Kidney glomerular epithelial cell (primary cell): ENCODE data around the gene MAP2K6.

Experiments
- DNase-seq: peaks from one replicate; lab custom pipeline; 2025; lab: John Stamatoyannopoulos, UW

MAP2K6 gene

GRCh38 chr17:69414408-69415274 lies at the start of gene MAP2K6:
Gene MAP2K6 (plus strand): TSS chr17:69414697. CDS start chr17:69414985, 288 bp downstream.
- peak; percentile 36 for DNase-seq

- no peak for DNase-seq
Measured at GRCh38 chr17:69367298-69367697, 47.2 kb upstream of the MAP2K6 start.

DNA sequence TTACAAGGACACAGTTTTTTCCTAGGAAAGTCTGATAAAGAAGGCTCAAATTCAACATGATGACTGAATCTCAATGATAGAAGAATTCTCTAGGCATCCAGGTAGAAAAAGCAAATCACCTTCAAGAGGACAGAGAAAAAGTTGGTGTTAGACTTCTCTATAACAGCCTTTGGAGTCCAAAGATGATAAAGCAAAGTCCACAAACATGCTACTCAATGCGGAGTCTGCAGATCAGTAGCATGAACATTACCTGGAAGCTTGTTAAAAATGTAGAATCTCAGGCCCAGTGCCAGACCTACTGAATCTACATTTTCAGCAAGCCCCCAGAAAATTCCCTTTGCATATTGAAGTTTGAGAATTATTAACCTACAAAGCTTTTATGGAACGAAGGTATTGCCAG lies 41.4 kb upstream of the MAP2K6 start:
- DNase-seq = no peak

GRCh38 chr17:69375229-69375628 lies 39.3 kb upstream of the MAP2K6 start:
- no peak for DNase-seq

GRCh38 chr17:69388822-69389442 lies 25.6 kb upstream of the MAP2K6 start:
- no peak for DNase-seq

DNA sequence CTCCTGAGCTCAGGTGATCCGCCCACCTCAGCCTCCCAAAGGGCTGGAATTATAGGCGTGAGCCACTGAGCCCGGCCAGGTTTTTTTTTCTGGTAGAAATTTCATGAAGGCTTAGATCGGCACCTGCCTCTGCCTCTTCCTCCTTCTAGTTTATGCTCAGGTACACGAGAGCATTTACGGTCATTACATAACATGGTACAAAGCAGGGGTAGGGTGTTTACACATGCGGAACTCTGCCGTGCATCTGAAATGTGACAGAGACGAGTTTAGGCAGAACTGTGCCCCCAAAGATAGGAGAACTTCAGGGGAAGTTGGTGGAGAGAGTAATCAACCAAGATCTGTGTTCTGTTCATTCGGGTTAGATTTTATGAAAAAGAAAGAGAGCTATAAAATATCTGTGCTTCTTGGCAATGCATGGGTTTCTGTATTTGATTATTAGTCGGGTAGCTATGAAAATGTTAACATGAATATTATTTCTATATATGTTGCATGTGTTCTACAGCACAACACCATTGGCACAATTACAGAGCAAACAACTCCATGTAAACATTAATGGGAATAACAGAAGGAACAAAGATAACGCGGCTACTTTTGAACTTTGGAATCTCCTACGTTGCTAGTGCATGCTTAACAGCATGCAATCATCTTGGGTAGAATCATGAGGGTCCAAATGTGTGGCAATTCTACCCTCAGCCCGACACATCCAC lies 23.5 kb upstream of the MAP2K6 start:
- no peak for DNase-seq

DNA sequence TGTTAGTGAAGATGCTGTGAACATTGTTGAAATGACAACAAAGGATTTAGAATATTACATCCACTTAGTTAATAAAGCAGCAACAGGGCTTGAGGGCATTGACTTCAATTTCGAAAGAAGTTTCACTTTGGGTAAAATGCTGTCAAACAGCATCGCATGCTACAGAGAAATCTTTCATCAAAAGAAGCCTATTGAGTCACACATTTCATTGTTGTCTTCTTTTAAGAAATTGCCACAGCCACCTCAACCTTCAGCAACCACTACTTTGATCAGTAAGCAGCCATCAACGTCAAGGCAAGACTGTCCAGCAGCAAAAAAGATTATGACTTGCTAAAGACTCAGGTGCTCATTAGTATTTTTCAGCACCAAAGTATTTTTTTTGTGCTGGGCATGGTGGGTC lies 13.2 kb upstream of the MAP2K6 start:
- no peak for DNase-seq

GRCh38 chr17:69402052-69402451 lies 12.4 kb upstream of the MAP2K6 start:
- DNase-seq = no peak

GRCh38 chr17:69404399-69404798 lies 10.1 kb upstream of the MAP2K6 start:
- no peak for DNase-seq

DNA sequence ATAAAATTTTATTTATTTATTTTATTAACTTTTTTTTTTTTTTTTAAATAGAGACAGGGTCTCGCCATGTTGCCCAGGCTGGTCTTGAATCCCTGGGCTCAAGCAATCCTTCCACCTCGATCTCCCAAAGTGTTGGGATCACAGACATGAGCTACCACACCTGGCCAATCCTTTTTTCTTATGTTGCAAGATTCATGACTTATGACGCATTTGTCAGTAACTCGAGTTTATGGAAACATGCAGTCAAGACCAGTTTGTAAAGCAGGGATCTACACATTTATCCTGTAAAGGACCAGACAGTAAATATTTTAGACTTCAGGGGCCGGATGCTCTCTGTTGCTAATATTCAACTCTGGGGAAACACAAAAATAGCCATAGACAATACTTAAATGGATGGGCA lies 9.4 kb upstream of the MAP2K6 start:
- no peak for DNase-seq

DNA sequence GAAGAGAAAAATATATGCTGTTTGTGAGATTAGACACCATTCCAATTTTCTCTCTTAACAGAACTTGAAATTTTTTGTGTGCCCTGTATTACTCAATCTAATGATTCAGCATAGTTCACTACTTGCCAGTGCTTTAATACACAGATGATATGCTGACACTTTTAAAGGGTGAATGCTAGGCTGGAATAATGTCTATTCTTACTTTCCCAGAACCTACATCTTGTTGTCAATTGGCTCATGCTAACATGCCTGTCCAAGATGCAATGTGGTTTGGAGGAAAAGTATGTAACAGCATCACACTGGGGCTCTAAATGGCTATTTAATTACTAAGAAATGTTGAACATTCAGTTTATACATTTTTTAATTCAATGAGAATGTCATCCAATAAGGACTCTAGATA lies 7.6 kb upstream of the MAP2K6 start:
- no peak for DNase-seq

GRCh38 chr17:69407759-69408158 lies 6.7 kb upstream of the MAP2K6 start:
- no peak for DNase-seq

- no peak for DNase-seq
Measured at GRCh38 chr17:69410671-69411070, 3.8 kb upstream of the MAP2K6 start.

GRCh38 chr17:69411766-69412165 lies 2.7 kb upstream of the MAP2K6 start:
- no peak for DNase-seq

DNA sequence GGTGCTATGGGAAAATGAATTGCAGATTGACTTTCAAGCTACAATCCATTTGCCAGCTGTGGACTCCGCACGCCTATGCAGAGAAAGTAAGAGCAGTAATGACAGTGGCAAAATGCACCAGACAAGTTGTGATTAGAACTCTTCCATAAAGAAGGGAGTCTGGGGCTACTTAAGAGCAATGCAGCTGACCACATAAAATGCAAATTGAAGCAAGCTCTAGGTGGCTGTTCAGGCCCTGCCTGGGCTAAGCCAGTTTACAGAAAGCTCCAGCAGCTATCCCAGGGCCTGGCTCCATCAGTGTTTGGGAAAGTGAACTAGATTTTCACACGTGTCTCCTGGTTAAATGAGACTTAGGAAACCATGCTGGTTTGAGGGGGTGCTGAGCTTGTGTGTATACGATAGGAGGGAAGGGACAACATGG lies 2.2 kb upstream of the MAP2K6 start:
- DNase-seq = no peak

- DNase-seq = no peak
Measured at GRCh38 chr17:69415431-69415830, 934 bp downstream of the MAP2K6 start.

DNA sequence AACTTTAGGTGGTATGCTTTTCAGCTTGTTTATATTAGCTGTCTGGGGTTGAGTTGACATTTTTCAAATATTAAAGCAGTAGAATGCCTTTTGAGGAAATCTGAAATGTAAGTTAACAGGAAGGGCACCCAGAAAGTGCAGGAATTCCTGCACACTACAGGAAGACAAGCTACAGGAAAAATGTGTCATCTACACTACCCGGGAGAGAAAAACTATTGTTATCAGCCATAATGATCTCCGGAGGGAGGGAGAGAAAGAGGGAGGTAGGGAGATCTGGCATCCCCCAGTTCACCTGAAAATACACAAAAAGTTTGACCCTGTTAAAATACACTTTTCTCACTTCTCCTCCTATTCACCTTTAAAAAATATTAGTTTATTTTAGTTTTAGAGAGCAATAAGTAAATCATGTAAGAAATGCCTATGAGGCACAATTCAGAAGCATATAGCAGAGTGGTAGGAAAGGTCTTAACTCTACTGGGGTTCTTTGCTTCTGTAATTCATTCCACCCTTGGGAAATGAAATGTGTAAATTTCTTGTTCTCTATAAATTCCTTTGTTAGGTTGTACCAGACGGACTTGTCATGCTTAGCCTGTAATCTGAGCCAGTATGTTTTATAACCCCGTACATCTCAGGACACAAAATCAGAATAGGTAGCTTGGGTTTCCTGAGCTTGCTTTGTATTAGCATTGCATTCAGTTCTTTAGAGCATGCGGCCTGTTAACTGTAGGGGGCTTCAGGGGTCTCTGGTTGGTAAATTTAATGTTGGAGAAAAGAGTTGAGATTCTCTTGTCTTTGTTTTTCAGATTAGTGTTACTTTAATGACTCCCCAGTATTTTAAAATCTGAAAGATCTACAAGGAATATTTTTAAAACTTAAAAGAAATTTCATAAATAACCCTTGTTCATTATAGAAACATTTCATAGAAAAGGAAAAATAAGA lies 3.3 kb downstream of the MAP2K6 start:
- DNase-seq = no peak

GRCh38 chr17:69418535-69418934 lies 4.0 kb downstream of the MAP2K6 start:
- no peak for DNase-seq

DNA sequence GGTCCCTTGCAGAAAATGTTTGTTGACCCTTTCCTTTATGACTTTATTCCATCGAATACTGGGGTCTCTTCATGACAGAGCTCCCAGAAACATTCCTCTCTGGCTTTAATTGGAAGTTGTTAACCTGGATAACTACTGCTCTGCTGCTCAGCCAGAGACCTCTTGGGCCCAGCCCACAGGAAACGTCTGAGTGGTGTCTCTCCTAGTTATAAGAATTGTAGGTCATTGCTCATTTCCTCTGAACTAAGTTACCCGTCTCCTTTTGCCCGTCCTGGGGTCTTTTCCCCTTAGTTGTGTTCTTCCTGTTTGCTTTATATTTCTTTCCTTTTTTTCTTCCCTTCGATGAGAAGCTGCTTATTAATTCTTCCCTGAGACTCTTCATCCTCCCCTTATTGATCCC lies 9.0 kb downstream of the MAP2K6 start:
- no peak for DNase-seq

- no peak for DNase-seq
Measured at GRCh38 chr17:69424287-69425041, 10.0 kb downstream of the MAP2K6 start.

GRCh38 chr17:69425978-69426377 lies 11.5 kb downstream of the MAP2K6 start:
- DNase-seq = no peak
